Thymus (tissue), 11 donors: Measurements from ENCODE around the gene ELOVL6. TPM values are rescaled to one million over a fixed set of nuclear protein-coding genes. Genes with fewer than 3 reads are reported as not detected.
A peak's percentile ranks its signal among the peaks of the same experiment; 100 is the strongest.

Experiments used
- DNase-seq, 9 donors: peaks; one replicate each; pipeline ENCODE4 v3.0.0-alpha.2; 2013; ENCODE audit warnings: low spot score in 9 of 9, low read depth in 6 of 9, missing footprints in 1 of 9
- H3K27ac ChIP-seq, 2 donors: one replicate each; pipeline ENCODE4 v1.5.1; 2013; ENCODE audit warnings: control low read depth in 1 of 2, low read depth in 1 of 2, low read length in 1 of 2, mild to moderate bottlenecking in 1 of 2, moderate library complexity in 1 of 2
- H3K27me3 ChIP-seq, 2 donors: one replicate each; pipeline ENCODE4 v1.5.1; 2013; ENCODE audit warnings: low read length in 1 of 2; ENCODE audit not compliant: control insufficient read depth in 2 of 2, insufficient read depth in 1 of 2
- H3K36me3 ChIP-seq, 2 donors: one replicate each; pipeline ENCODE4 v1.5.1; 2013; ENCODE audit warnings: low read length in 1 of 2, mild to moderate bottlenecking in 1 of 2, moderate library complexity in 1 of 2; ENCODE audit not compliant: control insufficient read depth in 2 of 2, insufficient read depth in 2 of 2
- H3K4me1 ChIP-seq, 2 donors: one replicate each; pipeline ENCODE4 v1.5.1; 2013; ENCODE audit warnings: low read length in 2 of 2; ENCODE audit not compliant: control insufficient read depth in 2 of 2, insufficient read depth in 2 of 2
- H3K4me3 ChIP-seq, 2 donors: one replicate each; pipeline ENCODE4 v1.5.1; 2013; ENCODE audit warnings: low read length in 2 of 2, control low read depth in 1 of 2, mild to moderate bottlenecking in 1 of 2
- H3K9me3 ChIP-seq, 2 donors: one replicate each; pipeline ENCODE4 v1.5.1; 2013; ENCODE audit warnings: low read length in 1 of 2, mild to moderate bottlenecking in 1 of 2; ENCODE audit not compliant: control insufficient read depth in 2 of 2, insufficient read depth in 1 of 2
- WGBS: extraction: QIAGEN DNeasy Blood & Tissue Kit; methylation state at CpG from one replicate; pipeline ENCODE4 v1.1.7; 2013; 5-methylcytosine and 5-hydroxymethylcytosine counted together
- polyA plus RNA-seq: library from polyadenylated mRNA; stranded (reverse); fragments of 200-250 nt; gene quantifications from one replicate; pipeline ENCODE4 v1.2.3, GENCODE V29; 2013
- total RNA-seq: library from RNA; stranded (reverse); fragments of 120-200 nt; gene quantifications from one replicate; pipeline ENCODE4 v1.2.4, GENCODE V29; 2013
- donor health status: healthy.

ELOVL6 gene
- total and polyA plus RNA-seq, 2 donors, result 2.8 to 3.1 TPM

DNA sequence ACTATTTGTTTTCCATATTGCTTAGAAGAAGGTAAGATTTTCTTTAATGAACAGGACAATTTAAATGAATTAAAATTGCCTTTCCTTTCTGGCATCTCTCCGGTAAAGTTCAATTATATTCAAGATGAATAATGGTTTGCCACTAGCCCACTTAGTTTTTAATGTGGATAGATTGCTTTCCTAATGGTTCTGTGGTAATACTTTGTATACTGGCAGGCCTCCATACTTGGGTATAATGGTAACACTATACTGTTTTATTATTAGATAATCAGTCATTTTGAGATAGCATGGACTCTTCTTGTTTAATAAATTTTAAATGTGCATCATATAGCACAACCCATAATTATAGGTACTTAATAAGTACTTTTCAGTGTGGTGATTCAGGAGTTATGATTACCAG is 89.5 kb downstream of the ELOVL6 start:
- Histone ChIP-seq H3K9me3 (no peaks in the 10 kb centered on the region), H3K36me3 (no peaks in the 10 kb centered on the region), H3K27me3 (no peaks in the 10 kb centered on the region), H3K4me3 (no peak overlapping the region), H3K4me1 (no peaks in the 10 kb centered on the region), H3K27ac (no peak overlapping the region)
- DNase-seq, result no peak
- 98% methylated on average over 1 of the region's 1 CpG for WGBS

DNA sequence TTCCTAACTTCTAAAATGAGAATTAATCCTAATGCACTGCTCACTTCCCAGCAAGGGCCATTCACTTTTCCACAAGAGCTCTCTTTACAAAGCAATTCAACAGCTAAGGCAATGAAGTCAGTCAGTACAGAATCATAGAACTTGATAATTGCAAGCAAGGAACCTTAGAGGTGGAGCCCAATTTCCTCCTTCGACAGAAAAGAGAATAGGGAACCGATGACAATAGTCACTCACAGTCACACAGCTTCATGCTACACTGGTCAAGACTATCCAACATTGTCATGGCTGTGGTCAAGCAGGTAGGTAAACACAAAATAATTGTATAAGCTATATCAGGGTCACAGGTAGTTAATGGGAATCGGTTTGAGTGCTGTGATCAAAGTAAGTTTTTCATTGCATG is 90.0 kb downstream of the ELOVL6 start:
- H3K27me3 ChIP-seq, result no peaks in the 10 kb centered on the region
- no peak overlapping the region for H3K27ac ChIP-seq
- 91% methylated on average over 3 of the region's 3 CpGs for WGBS
- H3K36me3 ChIP-seq, result no peaks in the 10 kb centered on the region
- H3K4me1 ChIP-seq, result no peaks in the 10 kb centered on the region
- H3K9me3 ChIP-seq, result no peaks in the 10 kb centered on the region
- no peak overlapping the region for H3K4me3 ChIP-seq
- no peak for DNase-seq

DNA sequence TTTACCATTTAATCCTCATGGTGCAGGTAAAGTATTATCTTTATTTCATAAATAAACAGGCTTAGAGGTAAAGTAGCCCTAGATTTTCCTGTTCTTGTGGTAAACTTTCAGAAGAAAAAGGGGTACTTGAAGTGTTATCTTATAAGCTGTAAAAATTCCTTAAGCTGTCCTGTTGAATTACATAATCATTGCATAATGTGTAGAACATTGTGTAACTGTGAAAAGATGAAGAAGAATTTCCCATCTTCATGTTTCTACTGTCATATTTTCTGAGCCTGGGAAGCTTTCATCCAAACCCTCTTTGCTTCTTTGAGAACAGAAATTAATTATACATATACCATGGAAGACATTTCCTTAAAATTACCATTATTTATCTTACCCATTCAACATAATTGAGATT is 90.5 kb downstream of the ELOVL6 start:
- no peak overlapping the region for H3K27ac ChIP-seq
- H3K4me1 ChIP-seq, result no peaks in the 10 kb centered on the region
- H3K9me3 ChIP-seq, result no peaks in the 10 kb centered on the region
- no peak for DNase-seq
- no peaks in the 10 kb centered on the region for H3K36me3 ChIP-seq
- no peak overlapping the region for H3K4me3 ChIP-seq
- H3K27me3 ChIP-seq, result no peaks in the 10 kb centered on the region

DNA sequence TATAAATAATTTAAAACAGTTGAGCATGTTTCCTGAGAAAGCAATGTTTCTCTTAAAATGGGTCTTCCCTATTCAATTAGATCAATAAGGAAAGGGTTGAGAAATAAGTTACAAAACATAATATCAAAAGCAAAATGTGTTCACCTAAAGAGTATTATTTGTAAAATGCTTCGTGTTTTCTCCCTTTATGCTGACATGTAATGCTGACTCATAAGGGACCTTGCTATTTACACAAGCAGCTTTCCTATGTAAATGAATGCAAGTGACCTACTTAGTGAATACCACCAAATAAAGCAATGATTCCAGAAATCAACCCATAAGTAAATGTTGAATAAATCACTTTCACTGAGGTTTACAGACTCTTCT is 91.5 kb downstream of the ELOVL6 start:
- H3K4me1 ChIP-seq, result no peaks in the 10 kb centered on the region
- H3K27ac ChIP-seq, result no peak overlapping the region
- H3K36me3 ChIP-seq, result no peaks in the 10 kb centered on the region
- WGBS, result 92% methylated on average over 1 of the region's 1 CpG
- H3K27me3 ChIP-seq, result no peaks in the 10 kb centered on the region
- DNase-seq, result no peak
- H3K9me3 ChIP-seq, result no peaks in the 10 kb centered on the region
- no peak overlapping the region for H3K4me3 ChIP-seq

DNA sequence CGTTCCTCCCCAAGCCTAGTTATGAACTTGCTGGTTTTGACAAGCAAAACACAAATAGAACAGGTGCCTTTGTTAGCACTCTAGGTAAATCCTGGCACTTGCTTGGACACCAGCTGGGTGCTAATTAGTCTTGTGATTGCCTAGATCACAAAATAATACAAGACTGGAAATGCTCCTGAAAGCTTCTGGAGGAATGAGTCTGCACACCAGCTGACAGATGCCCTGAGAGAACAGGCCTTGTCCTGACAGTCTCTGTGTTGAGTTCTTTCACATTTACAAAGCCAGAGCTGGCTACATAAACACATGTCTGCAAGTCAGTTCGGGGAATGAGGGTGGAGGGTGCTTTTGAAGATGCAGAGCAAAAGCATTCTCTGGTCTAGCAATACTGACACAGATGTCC is 93.8 kb downstream of the ELOVL6 start:
- no peak overlapping the region for H3K4me3 ChIP-seq
- H3K27me3 ChIP-seq, result no peaks in the 10 kb centered on the region
- no peaks in the 10 kb centered on the region for H3K9me3 ChIP-seq
- DNase-seq, result no peak
- H3K36me3 ChIP-seq, result no peaks in the 10 kb centered on the region
- 93% methylated on average over 2 of the region's 2 CpGs for WGBS
- H3K4me1 ChIP-seq, result no peaks in the 10 kb centered on the region
- H3K27ac ChIP-seq, result no peak overlapping the region

DNA sequence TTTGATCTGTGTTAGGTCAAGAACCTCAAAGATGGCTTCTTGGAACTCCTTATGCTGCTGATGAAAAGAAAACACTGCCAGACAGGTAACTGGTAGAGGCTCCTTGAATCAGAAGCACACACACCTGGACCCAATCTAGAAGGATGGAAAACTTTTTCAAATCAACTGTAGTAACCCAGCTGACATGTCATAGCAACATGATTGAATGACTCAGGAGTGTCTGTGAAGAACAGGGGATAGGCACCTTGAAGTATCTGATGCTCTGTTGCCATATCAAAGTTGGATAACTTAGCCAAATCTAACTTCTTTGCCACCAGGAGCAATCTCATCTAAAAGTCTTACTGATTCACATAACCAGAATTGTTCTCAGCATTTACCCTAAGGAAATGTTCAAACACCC is 98.8 kb downstream of the ELOVL6 start:
- H3K9me3 ChIP-seq, result no peaks in the 10 kb centered on the region
- no peaks in the 10 kb centered on the region for H3K27me3 ChIP-seq
- no peak overlapping the region for H3K27ac ChIP-seq
- H3K36me3 ChIP-seq, result no peaks in the 10 kb centered on the region
- H3K4me1 ChIP-seq, result no peaks in the 10 kb centered on the region
- H3K4me3 ChIP-seq, result no peak overlapping the region
- no peak for DNase-seq

DNA sequence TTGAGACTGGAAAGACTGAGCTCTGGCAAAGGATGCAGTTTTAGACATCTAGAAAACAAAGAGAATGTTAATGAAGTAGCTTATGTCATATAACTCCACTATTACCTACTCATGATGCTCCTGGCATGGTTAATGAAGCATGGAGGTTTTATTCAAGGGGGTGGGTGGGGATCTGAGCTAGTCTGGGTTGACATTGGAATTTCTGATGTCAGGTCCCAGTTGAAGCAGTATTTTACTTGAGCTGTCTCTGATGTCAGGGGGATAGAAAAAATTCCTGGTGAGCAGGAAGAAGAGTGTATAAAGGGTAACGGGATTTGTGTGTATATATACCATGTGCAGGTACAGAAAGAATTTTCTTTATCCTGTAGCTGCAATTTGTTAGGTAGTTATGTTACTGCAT is 102.0 kb downstream of the ELOVL6 start:
- 100% methylated on average over 1 of the region's 1 CpG for WGBS
- no peak overlapping the region for H3K4me3 ChIP-seq
- no peaks in the 10 kb centered on the region for H3K36me3 ChIP-seq
- H3K27me3 ChIP-seq, result no peaks in the 10 kb centered on the region
- H3K9me3 ChIP-seq, result no peaks in the 10 kb centered on the region
- no peaks in the 10 kb centered on the region for H3K4me1 ChIP-seq
- no peak overlapping the region for H3K27ac ChIP-seq
- DNase-seq, result no peak

DNA sequence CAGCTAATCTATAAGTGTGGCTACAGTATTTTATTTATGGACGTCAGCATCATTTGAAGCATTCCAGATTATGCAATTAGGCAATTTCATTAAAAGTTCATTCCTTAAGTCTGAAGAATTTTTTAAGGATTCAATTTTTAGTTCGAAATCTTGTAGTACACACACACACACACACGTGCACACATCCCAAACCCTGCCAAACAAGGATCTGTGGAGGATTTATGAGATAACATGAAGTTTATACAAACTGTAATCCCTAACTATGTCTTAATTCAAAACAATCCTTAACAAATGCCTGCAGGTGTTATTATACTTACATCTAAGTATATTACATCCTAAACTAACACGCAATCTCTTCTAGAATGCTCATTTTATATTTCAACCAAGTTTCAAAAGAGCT is 105.8 kb downstream of the ELOVL6 start:
- Histone ChIP-seq H3K27me3 (no peaks in the 10 kb centered on the region), H3K4me1 (peaks cover 0 to 14% of the 10 kb centered on the region in 2 donors), H3K36me3 (no peaks in the 10 kb centered on the region), H3K27ac (no peak overlapping the region), H3K9me3 (no peaks in the 10 kb centered on the region), H3K4me3 (no peak overlapping the region)
- WGBS, result over 99% methylated on average over 4 of the region's 4 CpGs
- DNase-seq, result no peak

DNA sequence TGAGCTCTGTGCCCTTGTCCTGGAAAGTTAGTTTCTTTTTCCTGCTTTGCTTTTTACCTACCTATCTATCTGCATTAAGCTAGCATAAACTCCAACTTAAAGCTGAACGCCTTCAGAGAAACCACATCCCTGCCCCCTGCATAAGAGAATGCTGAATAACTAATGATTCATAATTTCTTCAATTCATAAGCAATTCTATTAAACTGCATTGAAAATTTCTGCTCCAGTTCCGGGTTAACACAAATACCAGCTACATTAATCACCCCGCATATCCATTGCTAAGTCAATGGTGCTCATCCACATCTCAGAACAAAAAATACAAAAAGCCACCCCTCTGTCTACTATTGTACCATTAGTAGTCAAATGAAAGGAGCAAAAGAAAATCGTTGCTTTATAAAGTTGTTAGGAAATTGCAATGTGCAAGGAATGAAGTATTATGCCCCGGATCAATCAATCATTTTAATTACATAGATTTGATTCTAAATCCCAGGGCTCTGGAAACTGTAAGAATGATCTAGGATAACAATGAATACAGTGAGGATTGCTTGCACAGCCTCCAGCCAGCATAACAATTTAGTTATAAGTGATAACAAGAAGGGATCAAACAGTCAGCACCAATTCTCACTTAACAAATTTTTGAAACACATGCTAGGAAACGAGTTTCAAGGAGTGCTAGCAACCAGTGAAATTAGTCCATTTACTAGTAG is 106.8 kb downstream of the ELOVL6 start:
- 86% methylated on average over 6 of the region's 6 CpGs for WGBS
- Histone ChIP-seq H3K27me3 (no peaks in the 10 kb centered on the region), H3K36me3 (no peaks in the 10 kb centered on the region), H3K4me3 (no peak overlapping the region), H3K4me1 (peaks cover 0 to 14% of the 10 kb centered on the region in 2 donors), H3K27ac (no peak overlapping the region), H3K9me3 (no peaks in the 10 kb centered on the region)
- no peak for DNase-seq

DNA sequence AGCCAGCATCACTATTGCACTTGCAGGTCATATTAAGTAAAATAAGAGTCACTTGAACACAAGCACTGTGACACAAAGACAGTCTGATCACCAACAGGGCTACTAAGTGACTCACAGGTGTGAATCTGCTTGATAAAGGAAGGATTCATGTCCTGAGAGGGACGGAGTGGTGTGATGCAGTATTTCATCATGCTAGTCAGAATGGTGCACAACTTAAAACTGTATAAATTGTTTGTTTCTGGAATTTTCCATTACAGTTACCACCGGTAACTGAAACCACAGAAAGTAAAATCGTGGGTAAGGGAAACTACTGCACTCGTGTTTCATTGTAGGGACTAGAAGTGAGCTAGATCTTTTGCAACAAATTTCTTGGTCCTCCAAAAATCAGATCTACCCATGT is 109.7 kb downstream of the ELOVL6 start:
- H3K9me3 ChIP-seq, result no peaks in the 10 kb centered on the region
- no peak overlapping the region for H3K4me3 ChIP-seq
- 24% methylated on average over 4 of the region's 4 CpGs for WGBS
- peak in 6 of 9 donors; percentile 4 to 48 (median 20) for DNase-seq
- peak overlapping the region in 1 of 2 donors; percentile 72 for H3K27ac ChIP-seq
- H3K36me3 ChIP-seq, result no peaks in the 10 kb centered on the region
- H3K4me1 ChIP-seq, result peaks cover 0 to 18% of the 10 kb centered on the region in 2 donors
- no peaks in the 10 kb centered on the region for H3K27me3 ChIP-seq
